Left lung (tissue), 10 donors: ENCODE data around the gene PHF24. TPM values are rescaled to one million over a fixed set of nuclear protein-coding genes. Genes with fewer than 3 reads are reported as not detected.
"Not testable (repeated sequence)": the region's sequence is repeated elsewhere in the genome, so short reads cannot be mapped to it uniquely, and the experiment has no call there.

Source experiments
- ATAC-seq: fragments of 200-7000 bp; cut with Tn5 transposase; one replicate; pipeline ENCODE4 v1.9.1; 2020; ENCODE audit warnings: moderate library complexity
- DNase-seq, 4 donors: peaks; one replicate each; pipeline ENCODE4 v3.0.0-alpha.2; 2013 to 2020
- H3K27ac ChIP-seq, 2 donors: fragments of 200-600 bp; sonication (generic) in 1 of 2; one replicate each; pipeline versions ENCODE4 v1.5.0 to v1.8.0; 2020 to 2021
- H3K27me3 ChIP-seq, 2 donors: fragments of 200-600 bp; sonication (generic) in 1 of 2; one replicate each; pipeline versions ENCODE4 v1.5.0 to v1.8.0; 2020 to 2021
- H3K36me3 ChIP-seq, 2 donors: fragments of 200-600 bp; sonication (generic) in 1 of 2; one replicate each; pipeline versions ENCODE4 v1.5.0 to v1.8.0; 2020 to 2021
- H3K4me1 ChIP-seq, 2 donors: fragments of 200-600 bp; one replicate each; pipeline ENCODE4 v1.8.0; 2021
- H3K4me3 ChIP-seq, 2 donors: fragments of 200-600 bp; sonication (generic) in 1 of 2; one replicate each; pipeline versions ENCODE4 v1.5.0 to v1.8.0; 2020 to 2021; ENCODE audit warnings: mild to moderate bottlenecking in 1 of 2
- H3K9me3 ChIP-seq, 2 donors: fragments of 200-600 bp; sonication (generic) in 1 of 2; one replicate each; pipeline versions ENCODE4 v1.5.0 to v1.8.0; 2020 to 2021
- CTCF ChIP-seq, 2 donors: fragments of 200-600 bp; sonication (generic) in 1 of 2; IDR thresholded peaks; one replicate each; pipeline versions ENCODE4 v1.5.0 to v1.8.0; 2021; ENCODE audit warnings: antibody characterized with exemption in 2 of 2
- intact Hi-C, 2 donors: fragments of 100-400 bp; cut with DNase I; formaldehyde crosslinking; loops; one replicate each; pipeline versions ENCODE4 v1.11.2 to v1.14.2; 2022
- polyA plus RNA-seq, 6 donors: library from polyadenylated mRNA; unstranded; fragments of 120-200 nt; gene quantifications; one replicate each; pipeline ENCODE4 v1.2.1, GENCODE V29; 2013; ENCODE audit not compliant: insufficient read length in 6 of 6
- total RNA-seq, 2 donors: library from RNA; stranded (reverse); fragmentation: NEBNext Ultra II Directional; extraction: Animal tissue kit (Norgen Biotek cat#: 25700); gene quantifications; one replicate each; pipeline ENCODE4 v1.2.1, GENCODE V29; 2021
- donor health status: DM: no; HTN: yes; CAD: no.
- donor health status: DM: no; HTN: no; CAD: no.

The PHF24 gene
- total and polyA plus RNA-seq, 8 donors = 0.20 to 0.78 (median 0.46) TPM

GRCh38 chr9:35001803-35002502 lies 43.9 kb downstream of the PHF24 start:
- Histone ChIP-seq H3K9me3 (no peaks in the 10 kb centered on the region), H3K27me3 (no peaks in the 10 kb centered on the region), H3K27ac (no peak overlapping the region), H3K36me3 (peaks cover 0 to 9% of the 10 kb centered on the region in 2 donors), H3K4me3 (no peak overlapping the region), H3K4me1 (no peaks in the 10 kb centered on the region)
- DNase-seq (no peak), ATAC-seq (peak; percentile 67)
- no peak for TF ChIP-seq CTCF (IDR thresholded peaks at IDR 0.05)
- intact Hi-C loops = no loop called here

- H3K27me3 ChIP-seq = no peaks in the 10 kb centered on the region
- intact Hi-C loops = no loop called here
- ATAC-seq (no peak), DNase-seq (no peak)
- no peak overlapping the region for H3K27ac ChIP-seq
- H3K36me3 ChIP-seq = peaks cover 0 to 4% of the 10 kb centered on the region in 2 donors
- TF ChIP-seq CTCF (IDR thresholded peaks at IDR 0.05) = no peak
- H3K4me3 ChIP-seq = no peak overlapping the region
- H3K4me1 ChIP-seq = no peaks in the 10 kb centered on the region
- H3K9me3 ChIP-seq = no peaks in the 10 kb centered on the region
Observed at GRCh38 chr9:35002623-35003022, 44.5 kb downstream of the PHF24 start.

- H3K4me1 ChIP-seq, H3K27me3 ChIP-seq, DNase-seq, H3K9me3 ChIP-seq, H3K36me3 ChIP-seq, H3K27ac ChIP-seq, ATAC-seq, H3K4me3 ChIP-seq, intact Hi-C loops: not testable (repeated sequence)
Observed at GRCh38 chr9:35004299-35004698, 46.2 kb downstream of the PHF24 start.

- Histone ChIP-seq H3K9me3 (peaks cover 0 to 21% of the 10 kb centered on the region in 2 donors), H3K4me3 (no peak overlapping the region), H3K4me1 (no peaks in the 10 kb centered on the region), H3K36me3 (peaks cover 0 to 27% of the 10 kb centered on the region in 2 donors), H3K27me3 (no peaks in the 10 kb centered on the region), H3K27ac (no peak overlapping the region)
- no peak for TF ChIP-seq CTCF (IDR thresholded peaks at IDR 0.05)
- DNase-seq (no peak), ATAC-seq (no peak)
- intact Hi-C loops = no loop called here
Observed at GRCh38 chr9:35010351-35010958, 52.4 kb downstream of the PHF24 start.

GRCh38 chr9:35014517-35014916 lies 56.4 kb downstream of the PHF24 start:
- no peak for TF ChIP-seq CTCF (IDR thresholded peaks at IDR 0.05)
- ATAC-seq (no peak), DNase-seq (no peak)
- Histone ChIP-seq H3K4me3 (no peak overlapping the region), H3K27ac (no peak overlapping the region), H3K27me3 (no peaks in the 10 kb centered on the region), H3K36me3 (peaks cover 0 to 25% of the 10 kb centered on the region in 2 donors), H3K9me3 (peaks cover 0 to 21% of the 10 kb centered on the region in 2 donors), H3K4me1 (no peaks in the 10 kb centered on the region)
- intact Hi-C loops = no loop called here

GRCh38 chr9:35023443-35023842 lies 65.4 kb downstream of the PHF24 start:
- H3K4me3 ChIP-seq, H3K27me3 ChIP-seq, intact Hi-C loops, H3K4me1 ChIP-seq, DNase-seq, H3K9me3 ChIP-seq, H3K36me3 ChIP-seq, H3K27ac ChIP-seq, ATAC-seq: not testable (repeated sequence)
